GM18951 (cell line): ENCODE results near the gene CRNKL1.

Experiments
- POLR2A ChIP-seq: IDR thresholded peaks from 4 replicates; pipeline ENCODE4 v1.6.1; 2011; ENCODE audit warnings: mild to moderate bottlenecking; ENCODE audit not compliant: insufficient read length, insufficient read depth; ENCODE audit errors: extremely low read depth
- in situ Hi-C: fragments of 300-500 bp; cut with MboI; formaldehyde crosslinking; loops from one replicate; pipeline ENCODE4 v1.12.0; 2022; ENCODE audit warnings: low sequenced_read_pairs, mixed read lengths, inconsistent platforms; ENCODE audit not compliant: unreplicated experiment

The CRNKL1 gene

GRCh38 chr20:20036756-20037155 is 15.5 kb downstream of the CRNKL1 start:
- TF ChIP-seq POLR2A: no peak
- in situ Hi-C loops: no loop called here

- TF ChIP-seq POLR2A: no peak
- in situ Hi-C loops: no loop called here
These were observed 17.8 kb downstream of the CRNKL1 start for GRCh38 chr20:20034486-20034885.

- TF ChIP-seq POLR2A: no peak
- in situ Hi-C loops: no loop called here
These were observed 20.5 kb downstream of the CRNKL1 start for GRCh38 chr20:20031790-20032189.

- TF ChIP-seq POLR2A: no peak
- in situ Hi-C loops: no loop called here
These were observed 25.0 kb downstream of the CRNKL1 start for GRCh38 chr20:20027284-20027683.

GRCh38 chr20:20024942-20025341 is 27.3 kb downstream of the CRNKL1 start:
- no peak for TF ChIP-seq POLR2A
- in situ Hi-C loops: no loop called here

GRCh38 chr20:20023395-20023794 is 28.9 kb downstream of the CRNKL1 start:
- no peak for TF ChIP-seq POLR2A
- in situ Hi-C loops: no loop called here

- in situ Hi-C loops: no loop called here
These were observed 29.8 kb downstream of the CRNKL1 start for GRCh38 chr20:20022498-20022897.

GRCh38 chr20:20021835-20022234 is 30.4 kb downstream of the CRNKL1 start:
- in situ Hi-C loops: no loop called here
- TF ChIP-seq POLR2A: no peak

More at GRCh38 chr20:20022498-20022897, 29.8 kb downstream of the CRNKL1 start:
- TF ChIP-seq POLR2A: no peak

- TF ChIP-seq POLR2A: no peak
- in situ Hi-C loops: no loop called here
These were observed 31.4 kb downstream of the CRNKL1 start for GRCh38 chr20:20020908-20021307.

GRCh38 chr20:20019123-20019522 is 33.1 kb downstream of the CRNKL1 start:
- in situ Hi-C loops: no loop called here
- TF ChIP-seq POLR2A: no peak

- in situ Hi-C loops: no loop called here
- TF ChIP-seq POLR2A: no peak
These were observed 33.9 kb downstream of the CRNKL1 start for GRCh38 chr20:20018366-20018765.

- no peak for TF ChIP-seq POLR2A
- in situ Hi-C loops: no loop called here
These were observed 34.5 kb downstream of the CRNKL1 start for GRCh38 chr20:20017844-20018185.

- in situ Hi-C loops: no loop called here
- TF ChIP-seq POLR2A: peak; percentile 66
These were observed 35.0 kb downstream of the CRNKL1 start, which contains the start of gene NAA20 for GRCh38 chr20:20017001-20017843. TSS of gene NAA20 (plus strand) at chr20:20017362. CDS start at chr20:20017397, 35 bp downstream.

GRCh38 chr20:20014659-20015058 is 37.6 kb downstream of the CRNKL1 start:
- in situ Hi-C loops: no loop called here
- no peak for TF ChIP-seq POLR2A

GRCh38 chr20:20012541-20012940 is 39.7 kb downstream of the CRNKL1 start:
- in situ Hi-C loops: no loop called here
- TF ChIP-seq POLR2A: no peak
